Body of pancreas (tissue), 4 donors: ENCODE data around the gene HTT.
A peak's percentile ranks its signal among the peaks of the same experiment; 100 is the strongest.

ENCODE experiments used
- POLR2A ChIP-seq, 3 donors: fragments of 450-650 bp; IDR thresholded peaks; one replicate each; pipeline ENCODE4 v1.6.1; 2016; ENCODE audit warnings: antibody characterized with exemption in 3 of 3, mild to moderate bottlenecking in 2 of 3
- TF ChIP-seq, protein P1 (sequence below), 7 experiments: fragments of 450-650 bp in 4 of 7; fragments of 200-600 bp in 3 of 7; sonication (generic) in 3 of 7; IDR thresholded peaks; one replicate each; pipeline ENCODE4 v1.5.1; 2016 to 2019; ENCODE audit warnings: antibody characterized with exemption in 7 of 7

GRCh38 chr4:3250438-3250955, 176.0 kb downstream of the HTT start:
- TF ChIP-seq POLR2A (IDR thresholded peaks at IDR 0.05) = peak in 1 of 3 donors; percentile 19
- TF ChIP-seq, protein P1, sequence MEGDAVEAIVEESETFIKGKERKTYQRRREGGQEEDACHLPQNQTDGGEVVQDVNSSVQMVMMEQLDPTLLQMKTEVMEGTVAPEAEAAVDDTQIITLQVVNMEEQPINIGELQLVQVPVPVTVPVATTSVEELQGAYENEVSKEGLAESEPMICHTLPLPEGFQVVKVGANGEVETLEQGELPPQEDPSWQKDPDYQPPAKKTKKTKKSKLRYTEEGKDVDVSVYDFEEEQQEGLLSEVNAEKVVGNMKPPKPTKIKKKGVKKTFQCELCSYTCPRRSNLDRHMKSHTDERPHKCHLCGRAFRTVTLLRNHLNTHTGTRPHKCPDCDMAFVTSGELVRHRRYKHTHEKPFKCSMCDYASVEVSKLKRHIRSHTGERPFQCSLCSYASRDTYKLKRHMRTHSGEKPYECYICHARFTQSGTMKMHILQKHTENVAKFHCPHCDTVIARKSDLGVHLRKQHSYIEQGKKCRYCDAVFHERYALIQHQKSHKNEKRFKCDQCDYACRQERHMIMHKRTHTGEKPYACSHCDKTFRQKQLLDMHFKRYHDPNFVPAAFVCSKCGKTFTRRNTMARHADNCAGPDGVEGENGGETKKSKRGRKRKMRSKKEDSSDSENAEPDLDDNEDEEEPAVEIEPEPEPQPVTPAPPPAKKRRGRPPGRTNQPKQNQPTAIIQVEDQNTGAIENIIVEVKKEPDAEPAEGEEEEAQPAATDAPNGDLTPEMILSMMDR (IDR thresholded peaks at IDR 0.05) = no peak
